H9 (cell line): Measurements from ENCODE around the gene FAM219A. TPM values are rescaled to one million over a fixed set of nuclear protein-coding genes. Genes with fewer than 3 reads are reported as not detected.

Source experiments
- DNase-seq: peaks from one replicate; pipeline ENCODE4 v3.0.0-alpha.2; 2017
- H2AFZ ChIP-seq: one replicate; pipeline ENCODE4 v1.6.1; 2013; ENCODE audit warnings: mild to moderate bottlenecking, low read length, control low read depth, moderate library complexity
- H2AK5ac ChIP-seq: 2 replicates; pipeline ENCODE4 v1.6.1; 2013; ENCODE audit warnings: low read length, control low read depth, mixed read lengths; ENCODE audit not compliant: insufficient read length
- H2BK120ac ChIP-seq: one replicate; pipeline ENCODE4 v1.6.1; 2013; ENCODE audit warnings: low read depth, mild to moderate bottlenecking, low read length, control low read depth, inconsistent platforms; ENCODE audit not compliant: poor library complexity, severe bottlenecking
- H2BK12ac ChIP-seq: 2 replicates; pipeline ENCODE4 v1.6.1; 2013; ENCODE audit warnings: low read length, control low read depth, mixed read lengths, low read depth; ENCODE audit not compliant: insufficient read length
- H2BK15ac ChIP-seq: 2 replicates; pipeline ENCODE4 v1.6.1; 2013; ENCODE audit warnings: low read depth, low read length, control low read depth
- H2BK20ac ChIP-seq: one replicate; pipeline ENCODE4 v1.6.1; 2013; ENCODE audit warnings: low read depth, mild to moderate bottlenecking, low read length, control low read depth, inconsistent platforms; ENCODE audit not compliant: poor library complexity, severe bottlenecking
- H2BK5ac ChIP-seq: 2 replicates; pipeline ENCODE4 v1.6.1; 2013; ENCODE audit warnings: low read length, control low read depth, mixed read lengths; ENCODE audit not compliant: insufficient read length
- H3K14ac ChIP-seq: 2 replicates; pipeline ENCODE4 v1.6.1; 2013; ENCODE audit warnings: low read length, control low read depth; ENCODE audit not compliant: insufficient read depth
- H3K18ac ChIP-seq: 2 replicates; pipeline ENCODE4 v1.6.1; 2013; ENCODE audit warnings: low read depth, mild to moderate bottlenecking, mixed read lengths, low read length, control low read depth; ENCODE audit not compliant: insufficient read length
- H3K23ac ChIP-seq: 2 replicates; pipeline ENCODE4 v1.6.1; 2013; ENCODE audit warnings: low read length, control low read depth, mixed read lengths, low read depth; ENCODE audit not compliant: insufficient read length
- H3K23me2 ChIP-seq: 2 replicates; pipeline ENCODE4 v1.6.1; 2013; ENCODE audit warnings: low read depth, mild to moderate bottlenecking, mixed read lengths, low read length, control low read depth; ENCODE audit not compliant: insufficient read length, poor library complexity, severe bottlenecking
- H3K27ac ChIP-seq: 2 replicates; pipeline ENCODE4 v1.5.1; 2013; ENCODE audit warnings: low read length, control low read depth, mixed read lengths, low read depth; ENCODE audit not compliant: insufficient read length
- H3K27me3 ChIP-seq: 2 replicates; pipeline ENCODE4 v1.6.1; 2013; ENCODE audit warnings: low read length, control low read depth, inconsistent platforms; ENCODE audit not compliant: insufficient read depth
- H3K4ac ChIP-seq: 2 replicates; pipeline ENCODE4 v1.6.1; 2013; ENCODE audit warnings: low read depth, mild to moderate bottlenecking, control low read depth, inconsistent platforms, low read length, moderate library complexity
- H3K4me1 ChIP-seq: 2 replicates; pipeline ENCODE4 v1.6.1; 2013; ENCODE audit warnings: low read length, control low read depth, inconsistent platforms; ENCODE audit not compliant: insufficient read depth
- H3K4me2 ChIP-seq: 2 replicates; pipeline ENCODE4 v1.6.1; 2013; ENCODE audit warnings: low read length, control low read depth, mixed read lengths; ENCODE audit not compliant: insufficient read length, insufficient read depth
- H3K56ac ChIP-seq: 2 replicates; pipeline ENCODE4 v1.6.1; 2013; ENCODE audit warnings: low read depth, mild to moderate bottlenecking, mixed read lengths, low read length, control low read depth; ENCODE audit not compliant: insufficient read length
- H3K79me1 ChIP-seq: 2 replicates; pipeline ENCODE4 v1.6.1; 2013; ENCODE audit warnings: low read depth, mild to moderate bottlenecking, moderate library complexity, low read length, control low read depth, inconsistent platforms; ENCODE audit not compliant: insufficient read depth, poor library complexity, severe bottlenecking
- H3K79me2 ChIP-seq: 2 replicates; pipeline ENCODE4 v1.6.1; 2013; ENCODE audit warnings: low read length, control low read depth, inconsistent platforms; ENCODE audit not compliant: insufficient read depth
- H3K9ac ChIP-seq: 2 replicates; pipeline ENCODE4 v1.6.1; 2013; ENCODE audit warnings: low read length, control low read depth, mixed read lengths; ENCODE audit not compliant: insufficient read length; ENCODE audit errors: extremely low read depth
- H3K9me3 ChIP-seq: one replicate; pipeline ENCODE4 v1.6.1; 2013; ENCODE audit warnings: low read depth, low read length, inconsistent platforms; ENCODE audit not compliant: control insufficient read depth
- H3T11ph ChIP-seq: one replicate; pipeline ENCODE4 v1.6.1; 2013; ENCODE audit warnings: mild to moderate bottlenecking, low read length, control low read depth, inconsistent platforms
- H4K20me1 ChIP-seq: one replicate; pipeline ENCODE4 v1.6.1; 2013; ENCODE audit not compliant: control insufficient read depth, insufficient read length, insufficient read depth
- H4K5ac ChIP-seq: 2 replicates; pipeline ENCODE4 v1.6.1; 2013; ENCODE audit warnings: low read depth, mild to moderate bottlenecking, mixed read lengths, low read length, control low read depth; ENCODE audit not compliant: insufficient read length
- H4K8ac ChIP-seq: replicated peaks from 2 replicates; pipeline ENCODE4 v1.6.1; 2013; ENCODE audit warnings: low read length, control low read depth, mixed read lengths, low read depth; ENCODE audit not compliant: insufficient read length
- H4K91ac ChIP-seq: 2 replicates; pipeline ENCODE4 v1.6.1; 2013; ENCODE audit warnings: low read depth, mild to moderate bottlenecking, moderate library complexity, mixed read lengths, low read length, control low read depth; ENCODE audit not compliant: insufficient read length
- H3K27ac Mint-ChIP-seq, 3 experiments: 2 replicates in 2 of 3; 3 replicates in 1 of 3; pipeline ENCODE4 v1.8.0; 2020 to 2021; ENCODE audit warnings: mixed read lengths in 3 of 3, mild to moderate bottlenecking in 1 of 3, moderate library complexity in 1 of 3
- H3K27me3 Mint-ChIP-seq: 2 replicates; pipeline ENCODE4 v1.8.0; 2021; ENCODE audit warnings: low read depth, mild to moderate bottlenecking, moderate library complexity, mixed read lengths
- H3K36me3 Mint-ChIP-seq, 3 experiments: 2 replicates in 2 of 3; 3 replicates in 1 of 3; pipeline ENCODE4 v1.8.0; 2020 to 2021; ENCODE audit warnings: low read depth in 3 of 3, mixed read lengths in 3 of 3; ENCODE audit not compliant: insufficient read depth in 1 of 3
- H3K4me1 Mint-ChIP-seq, 2 experiments: 2 replicates each; pipeline ENCODE4 v1.8.0; 2020; ENCODE audit warnings: mixed read lengths in 2 of 2
- H3K4me3 Mint-ChIP-seq, 2 experiments: 2 replicates in 1 of 2; 3 replicates in 1 of 2; pipeline ENCODE4 v1.8.0; 2020 to 2021; ENCODE audit warnings: mild to moderate bottlenecking in 2 of 2, mixed read lengths in 2 of 2, moderate library complexity in 1 of 2
- H3K9me3 Mint-ChIP-seq, 2 experiments: 2 replicates in 1 of 2; 3 replicates in 1 of 2; pipeline ENCODE4 v1.8.0; 2020; ENCODE audit warnings: mild to moderate bottlenecking in 2 of 2, mixed read lengths in 2 of 2, moderate library complexity in 1 of 2
- WGBS: extraction: QIAGEN DNeasy Blood & Tissue Kit; methylation state at CpG from one replicate; pipeline ENCODE4 v1.1.7; 2013; ENCODE audit warnings: missing lambda C conversion rate, low lambda C conversion rate, mixed read lengths; ENCODE audit not compliant: insufficient read length; ENCODE audit errors: extremely low coverage; 5-methylcytosine and 5-hydroxymethylcytosine counted together
- total RNA-seq: library from RNA; stranded (reverse); gene quantifications from 2 replicates; pipeline ENCODE4 v1.2.1, GENCODE V29; 2021
- TF ChIP-seq, protein P1 (sequence below): fragments of 200-600 bp; sonication (generic); conservative IDR thresholded peaks from 3 replicates; pipeline ENCODE4 v1.8.0; 2021; ENCODE audit warnings: antibody characterized with exemption, mild to moderate bottlenecking

The FAM219A gene
- total RNA-seq, 1 experiment from 2014 or later: 16.7 TPM

GRCh38 chr9:34457266-34458012 lies 931 bp downstream of the FAM219A start:
- Mint-ChIP-seq H3K9me3 (no peaks in the 10 kb centered on the region), H3K27me3 (peaks cover 34% of the 10 kb centered on the region), H3K36me3 (no peaks in the 10 kb centered on the region), H3K4me1 (peaks cover 15 to 24% of the 10 kb centered on the region in 2 experiments), H3K27ac (peak overlapping the region in 1 of 3 experiments; percentile 88; a peak in 2 of 7 replicates), H3K4me3 (peak overlapping the region; percentile 91 to 94)
- Histone ChIP-seq H4K20me1 (no peaks in the 10 kb centered on the region), H3K18ac (peak overlapping the region; percentile 47), H2BK5ac (no peak overlapping the region), H4K91ac (no peak overlapping the region), H3K4ac (no peak overlapping the region), H4K5ac (no peak overlapping the region), H2AFZ (no peak overlapping the region), H3K27ac (no peak overlapping the region), H3K23me2 (peaks cover 12% of the 10 kb centered on the region), H3K9me3 (no peaks in the 10 kb centered on the region), H3K27me3 (no peaks in the 10 kb centered on the region), H3K4me2 (peak overlapping the region; percentile 77), H3K79me2 (no peaks in the 10 kb centered on the region), H2AK5ac (no peak overlapping the region), H3K79me1 (no peaks in the 10 kb centered on the region), H3K23ac (no peak overlapping the region), H3K9ac (peak overlapping the region; percentile 69), H3K56ac (no peak overlapping the region), H2BK20ac (no peak overlapping the region), H3T11ph (no peak overlapping the region), H2BK12ac (no peak overlapping the region), H3K14ac (peak overlapping the region; percentile 42), H4K8ac (no peak overlapping the region), H2BK120ac (no peak overlapping the region), H3K4me1 (no peaks in the 10 kb centered on the region), H2BK15ac (no peak overlapping the region)
- peak; percentile 73 for DNase-seq
- TF ChIP-seq, protein P1, sequence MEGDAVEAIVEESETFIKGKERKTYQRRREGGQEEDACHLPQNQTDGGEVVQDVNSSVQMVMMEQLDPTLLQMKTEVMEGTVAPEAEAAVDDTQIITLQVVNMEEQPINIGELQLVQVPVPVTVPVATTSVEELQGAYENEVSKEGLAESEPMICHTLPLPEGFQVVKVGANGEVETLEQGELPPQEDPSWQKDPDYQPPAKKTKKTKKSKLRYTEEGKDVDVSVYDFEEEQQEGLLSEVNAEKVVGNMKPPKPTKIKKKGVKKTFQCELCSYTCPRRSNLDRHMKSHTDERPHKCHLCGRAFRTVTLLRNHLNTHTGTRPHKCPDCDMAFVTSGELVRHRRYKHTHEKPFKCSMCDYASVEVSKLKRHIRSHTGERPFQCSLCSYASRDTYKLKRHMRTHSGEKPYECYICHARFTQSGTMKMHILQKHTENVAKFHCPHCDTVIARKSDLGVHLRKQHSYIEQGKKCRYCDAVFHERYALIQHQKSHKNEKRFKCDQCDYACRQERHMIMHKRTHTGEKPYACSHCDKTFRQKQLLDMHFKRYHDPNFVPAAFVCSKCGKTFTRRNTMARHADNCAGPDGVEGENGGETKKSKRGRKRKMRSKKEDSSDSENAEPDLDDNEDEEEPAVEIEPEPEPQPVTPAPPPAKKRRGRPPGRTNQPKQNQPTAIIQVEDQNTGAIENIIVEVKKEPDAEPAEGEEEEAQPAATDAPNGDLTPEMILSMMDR: no peak
- no CpG with 5 or more reads among the region's 48 CpGs for WGBS
